Keratinocyte (primary cell): Measurements from ENCODE around the gene SNAPC4. TPM values are rescaled to one million over a fixed set of nuclear protein-coding genes. Genes with fewer than 3 reads are reported as not detected.

Source experiments
- DNase-seq: peaks from one replicate; pipeline ENCODE4 v3.0.0-alpha.2; 2011; ENCODE audit warnings: low read depth, missing footprints, low spot score
- FAIRE-seq: peaks from 2 replicates; lab custom pipeline; 2011; peaks lifted over from hg19 to GRCh38; lab: Jason Lieb, UNC
- H2AFZ ChIP-seq: 2 replicates; pipeline ENCODE4 v1.6.0; 2012; ENCODE audit warnings: low read length, control low read depth, inconsistent platforms; ENCODE audit not compliant: control insufficient read depth
- H3K27ac ChIP-seq: 2 replicates; pipeline ENCODE4 v1.5.1; 2011; ENCODE audit warnings: low read length; ENCODE audit not compliant: control insufficient read depth, insufficient read depth
- H3K27me3 ChIP-seq: 3 replicates; pipeline ENCODE4 v1.6.0; 2011; ENCODE audit warnings: low read length; ENCODE audit not compliant: control insufficient read depth, insufficient read depth; ENCODE audit errors: extremely low read depth
- H3K36me3 ChIP-seq, 2 experiments: 2 replicates in 1 of 2; 3 replicates in 1 of 2; pipeline ENCODE4 v1.5.1; 2011; ENCODE audit warnings: low read length in 2 of 2, mild to moderate bottlenecking in 1 of 2; ENCODE audit not compliant: control insufficient read depth in 2 of 2, insufficient read depth in 2 of 2; ENCODE audit errors: extremely low read depth in 1 of 2
- H3K4me1 ChIP-seq: 3 replicates; pipeline ENCODE4 v1.5.1; 2011; ENCODE audit warnings: low read length; ENCODE audit not compliant: control insufficient read depth, insufficient read depth; ENCODE audit errors: extremely low read depth
- H3K4me2 ChIP-seq: 3 replicates; pipeline ENCODE4 v1.6.0; 2011; ENCODE audit warnings: low read depth, low read length; ENCODE audit not compliant: control insufficient read depth, insufficient read depth; ENCODE audit errors: extremely low read depth
- H3K4me3 ChIP-seq, 3 experiments: fragments of 200-600 bp in 1 of 3; sonication (generic) in 1 of 3; 2 replicates in 2 of 3; 3 replicates in 1 of 3; pipeline ENCODE4 v1.5.1; 2011 to 2016; ENCODE audit warnings: low read length in 3 of 3, mild to moderate bottlenecking in 3 of 3, control low read depth in 2 of 3, inconsistent platforms in 1 of 3, low read depth in 1 of 3, mixed read lengths in 1 of 3, mixed run types in 1 of 3, moderate library complexity in 1 of 3; ENCODE audit not compliant: control insufficient read depth in 2 of 3, insufficient read depth in 2 of 3; ENCODE audit errors: extremely low read depth in 1 of 3
- H3K79me2 ChIP-seq: 2 replicates; pipeline ENCODE4 v1.6.0; 2012; ENCODE audit warnings: low read length; ENCODE audit not compliant: control insufficient read depth, insufficient read depth
- H3K9ac ChIP-seq: 3 replicates; pipeline ENCODE4 v1.6.0; 2011; ENCODE audit warnings: low read length; ENCODE audit not compliant: control insufficient read depth, insufficient read depth; ENCODE audit errors: extremely low read depth
- H3K9me1 ChIP-seq: 3 replicates; pipeline ENCODE4 v1.6.0; 2011; ENCODE audit warnings: low read length; ENCODE audit not compliant: control insufficient read depth, insufficient read depth; ENCODE audit errors: extremely low read depth
- H3K9me3 ChIP-seq: 2 replicates; pipeline ENCODE4 v1.5.1; 2012; ENCODE audit warnings: low read depth, low read length; ENCODE audit not compliant: control insufficient read depth
- H4K20me1 ChIP-seq: 3 replicates; pipeline ENCODE4 v1.6.0; 2011; ENCODE audit warnings: low read length; ENCODE audit not compliant: control insufficient read depth, insufficient read depth; ENCODE audit errors: extremely low read depth
- EZH2 ChIP-seq: IDR thresholded peaks from one replicate; pipeline ENCODE4 v1.6.1; 2012; ENCODE audit warnings: inconsistent platforms, mild to moderate bottlenecking, low read length, moderate library complexity
- dilution Hi-C: fragments of 300-500 bp; cut with MboI; formaldehyde crosslinking; loops from one replicate; pipeline ENCODE4 v1.7.0; 2020; ENCODE audit warnings: low sequenced_read_pairs; ENCODE audit not compliant: extremely low pct_ligation_motif_present
- polyA plus RNA-seq, 5 experiments: library from polyadenylated mRNA; depleted of rRNA in 3 of 5; stranded (reverse) in 3 of 5; stranded (forward) in 1 of 5; unstranded in 1 of 5; fragments of >200 nt; gene quantifications; 1 replicate in 1 of 5; 2 replicates in 3 of 5; 3 replicates in 1 of 5; pipeline versions ENCODE4 v1.2.1 to v1.2.3, GENCODE V29; 2011 to 2012; ENCODE audit warnings: missing spikeins in 2 of 5, low read depth in 1 of 5, low replicate concordance in 1 of 5
- TF ChIP-seq, protein P1 (sequence below), 3 experiments: IDR thresholded peaks in 1 of 3; conservative IDR thresholded peaks in 1 of 3; optimal IDR thresholded peaks in 1 of 3; 2 replicates in 2 of 3; 3 replicates in 1 of 3; pipeline versions ENCODE3 to v1.5.1; 2011; ENCODE audit warnings: low read length in 3 of 3, mild to moderate bottlenecking in 3 of 3, moderate library complexity in 2 of 3, control low read depth in 1 of 3, inconsistent platforms in 1 of 3; ENCODE audit not compliant: insufficient read depth in 2 of 3; ENCODE audit errors: extremely low read depth in 1 of 3

Gene SNAPC4
- polyA plus RNA-seq, 1 donor (not counting 4 experiments of a cell fraction or from before 2014, with no cell fraction given): 3.6 TPM

GRCh38 chr9:136442265-136442664 lies 42.3 kb upstream of the SNAPC4 start:
- Histone ChIP-seq H2AFZ (no peak overlapping the region), H3K36me3 (peaks cover 44 to 49% of the 10 kb centered on the region in 2 experiments), H3K9me1 (no peaks in the 10 kb centered on the region), H4K20me1 (peaks cover 9% of the 10 kb centered on the region), H3K4me3 (no peak overlapping the region), H3K9me3 (no peaks in the 10 kb centered on the region), H3K4me2 (no peak overlapping the region), H3K79me2 (peaks cover 23% of the 10 kb centered on the region), H3K27me3 (no peaks in the 10 kb centered on the region), H3K4me1 (peaks cover 12% of the 10 kb centered on the region), H3K27ac (no peak overlapping the region), H3K9ac (no peak overlapping the region)
- dilution Hi-C loops: no loop called here
- FAIRE-seq (no peak), DNase-seq (no peak)
- TF ChIP-seq, protein P1, sequence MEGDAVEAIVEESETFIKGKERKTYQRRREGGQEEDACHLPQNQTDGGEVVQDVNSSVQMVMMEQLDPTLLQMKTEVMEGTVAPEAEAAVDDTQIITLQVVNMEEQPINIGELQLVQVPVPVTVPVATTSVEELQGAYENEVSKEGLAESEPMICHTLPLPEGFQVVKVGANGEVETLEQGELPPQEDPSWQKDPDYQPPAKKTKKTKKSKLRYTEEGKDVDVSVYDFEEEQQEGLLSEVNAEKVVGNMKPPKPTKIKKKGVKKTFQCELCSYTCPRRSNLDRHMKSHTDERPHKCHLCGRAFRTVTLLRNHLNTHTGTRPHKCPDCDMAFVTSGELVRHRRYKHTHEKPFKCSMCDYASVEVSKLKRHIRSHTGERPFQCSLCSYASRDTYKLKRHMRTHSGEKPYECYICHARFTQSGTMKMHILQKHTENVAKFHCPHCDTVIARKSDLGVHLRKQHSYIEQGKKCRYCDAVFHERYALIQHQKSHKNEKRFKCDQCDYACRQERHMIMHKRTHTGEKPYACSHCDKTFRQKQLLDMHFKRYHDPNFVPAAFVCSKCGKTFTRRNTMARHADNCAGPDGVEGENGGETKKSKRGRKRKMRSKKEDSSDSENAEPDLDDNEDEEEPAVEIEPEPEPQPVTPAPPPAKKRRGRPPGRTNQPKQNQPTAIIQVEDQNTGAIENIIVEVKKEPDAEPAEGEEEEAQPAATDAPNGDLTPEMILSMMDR (optimal IDR thresholded peaks at IDR 0.05 in 1 of 3, IDR thresholded peaks at IDR 0.05 in 1 of 3, conservative IDR thresholded peaks at IDR 0.05 in 1 of 3; ENCODE audit: extremely low read depth in 1 of 3, insufficient read depth in 2 of 3, low read length in 3 of 3): no peak
- no peak for TF ChIP-seq EZH2

- no peaks in the 10 kb centered on the region for H3K27me3 ChIP-seq
- peaks cover 15% of the 10 kb centered on the region for H3K4me1 ChIP-seq
- H2AFZ ChIP-seq: no peak overlapping the region
- no peak overlapping the region for H3K9ac ChIP-seq
- no peaks in the 10 kb centered on the region for H3K9me3 ChIP-seq
- no peak overlapping the region for H3K4me3 ChIP-seq
- H3K36me3 ChIP-seq: peaks cover 39 to 44% of the 10 kb centered on the region in 2 experiments
- no peak overlapping the region for H3K27ac ChIP-seq
- no peak overlapping the region for H3K4me2 ChIP-seq
- H3K9me1 ChIP-seq: no peaks in the 10 kb centered on the region
- peaks cover 26% of the 10 kb centered on the region for H3K79me2 ChIP-seq
- dilution Hi-C loops: no loop called here
- FAIRE-seq (no peak), DNase-seq (no peak)
- peaks cover 13% of the 10 kb centered on the region for H4K20me1 ChIP-seq
- TF ChIP-seq, protein P1 (optimal IDR thresholded peaks at IDR 0.05 in 1 of 3, IDR thresholded peaks at IDR 0.05 in 1 of 3, conservative IDR thresholded peaks at IDR 0.05 in 1 of 3; ENCODE audit: extremely low read depth in 1 of 3, insufficient read depth in 2 of 3, low read length in 3 of 3): no peak
- TF ChIP-seq EZH2: no peak
Observed at GRCh38 chr9:136441681-136442245, 41.8 kb upstream of the SNAPC4 start.
